ENCODE results near the gene MR1.

The MR1 gene

GRCh38 chr1:181091309-181092040, 57.7 kb downstream of the MR1 start:
- peak; percentile 17 to 39 for DNase-seq

DNA sequence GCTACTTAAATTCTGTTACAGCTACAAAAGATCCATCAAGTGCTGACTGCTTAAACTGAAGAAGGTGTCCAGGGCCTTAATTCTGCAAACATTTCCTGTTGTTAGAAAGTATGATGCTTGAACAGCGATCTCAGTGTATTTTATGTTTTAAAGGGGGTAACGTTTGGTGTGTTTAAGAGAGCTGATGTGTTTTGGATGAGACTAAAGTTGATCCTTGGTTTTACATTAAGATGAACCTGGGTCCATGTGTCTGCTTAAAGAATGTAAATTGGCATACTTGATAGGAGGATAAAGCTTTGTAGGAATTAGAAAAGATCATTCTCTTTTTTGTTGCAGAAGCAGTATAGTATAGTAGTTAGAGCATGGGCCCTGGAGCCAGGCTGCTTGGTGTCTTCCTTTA, 58.3 kb downstream of the MR1 start:
- no peak for DNase-seq

DNA sequence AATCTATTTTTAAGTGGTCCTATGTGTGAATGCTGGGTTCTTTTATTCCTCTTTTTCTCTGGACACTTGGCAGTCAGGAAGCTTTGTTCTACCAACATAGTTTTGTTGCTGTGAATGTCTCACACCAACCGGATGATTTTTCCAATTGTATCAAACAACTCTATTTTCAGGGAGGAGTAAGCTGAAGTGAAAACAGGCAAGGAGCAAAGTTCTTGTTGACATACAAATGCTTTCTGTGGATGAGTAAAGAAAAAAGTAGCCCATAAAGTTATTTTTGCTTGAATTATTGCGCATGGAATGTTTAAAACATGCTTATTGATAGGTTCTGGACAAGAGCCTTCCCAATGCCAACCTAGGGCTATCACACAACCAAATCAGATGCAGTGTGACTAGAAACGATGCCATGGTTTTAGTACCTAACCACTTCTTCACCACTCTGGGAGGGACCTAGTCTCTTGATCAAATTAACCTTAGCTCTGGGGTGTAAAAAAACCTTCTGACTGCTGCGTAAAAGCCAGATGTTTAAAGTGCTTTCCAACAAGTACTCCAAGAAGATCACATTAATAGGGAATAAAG, 59.2 kb downstream of the MR1 start:
- no peak for DNase-seq

DNA sequence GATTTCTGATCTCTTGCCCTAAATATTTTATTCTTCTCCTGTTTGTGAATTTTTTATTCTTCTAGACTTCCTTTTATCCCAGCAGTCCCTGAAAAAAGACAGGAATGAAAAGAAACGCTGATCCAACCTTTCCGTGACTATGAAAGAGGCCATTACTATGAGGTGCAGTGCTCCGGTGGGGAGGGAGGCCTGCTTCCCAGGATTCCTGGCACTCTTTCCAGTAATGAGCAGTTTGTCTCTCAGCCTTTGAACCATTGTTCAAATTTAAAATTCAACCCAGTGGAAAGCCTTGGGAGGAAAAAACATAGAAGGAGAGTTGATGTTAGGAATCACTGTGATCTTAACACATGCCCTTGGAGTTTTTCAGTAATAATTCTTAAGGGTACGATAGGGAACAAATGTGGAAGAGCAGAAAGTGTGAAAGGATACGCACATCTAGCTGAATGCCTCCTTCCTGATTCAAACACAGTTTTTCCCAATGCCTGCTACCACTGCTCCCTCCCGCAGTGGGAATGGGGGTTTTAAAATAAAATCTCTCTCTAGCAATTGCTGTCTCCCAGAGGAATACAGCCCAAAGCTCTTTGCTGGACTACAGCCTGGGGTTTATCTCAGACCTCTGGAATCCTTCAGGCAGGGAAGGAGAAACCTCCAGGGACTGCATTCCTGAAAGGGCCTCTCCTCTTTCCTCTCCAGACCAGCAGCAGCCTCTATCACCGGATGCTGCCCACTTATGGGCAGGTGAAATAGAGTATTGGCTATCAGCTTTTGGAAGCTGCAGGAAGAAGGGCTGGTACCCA, 60.8 kb downstream of the MR1 start:
- no peak for DNase-seq

DNA sequence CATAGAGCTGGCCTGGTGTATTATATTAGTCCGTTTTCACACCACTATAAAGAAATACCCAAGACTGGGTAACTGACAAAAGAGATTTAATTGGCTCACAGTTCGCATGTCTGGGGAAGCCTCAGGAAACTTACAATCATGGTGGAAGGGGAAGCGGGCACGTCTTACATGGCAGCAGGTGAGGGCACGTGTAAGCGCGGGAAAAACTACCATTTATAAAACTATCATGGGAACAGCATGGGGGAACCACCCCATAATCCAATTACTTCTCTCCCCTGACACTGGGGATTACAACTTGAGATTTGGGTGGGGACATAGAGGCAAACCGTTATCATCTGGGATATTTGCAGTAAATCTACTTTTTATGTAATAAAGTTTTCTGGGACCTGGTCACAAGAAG, 61.5 kb downstream of the MR1 start:
- DNase-seq: no peak

GRCh38 chr1:181095763-181096184, 62.0 kb downstream of the MR1 start:
- DNase-seq: no peak

DNA sequence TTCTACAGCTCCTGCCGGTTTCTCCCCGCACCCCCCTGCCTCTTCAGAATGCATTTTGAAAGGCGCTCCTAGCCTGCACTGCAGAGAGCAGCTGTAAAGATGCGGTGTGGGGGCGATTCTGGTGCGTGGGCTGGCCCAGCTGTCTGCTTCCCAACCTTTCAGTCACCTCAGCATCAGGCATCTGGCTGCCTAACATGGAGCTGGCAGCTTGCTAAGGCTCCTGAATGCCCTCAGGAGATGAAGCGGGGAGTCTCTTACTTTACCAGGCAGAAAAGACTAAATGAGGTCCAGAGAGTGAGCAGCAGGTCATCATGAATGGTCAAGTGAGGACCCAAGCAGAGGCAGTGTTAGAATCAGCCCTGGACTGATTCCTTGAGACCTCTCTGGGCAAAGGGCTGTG, 63.5 kb downstream of the MR1 start:
- DNase-seq: no peak

- no peak for DNase-seq
Measured at GRCh38 chr1:181099152-181100014, 65.6 kb downstream of the MR1 start.

- peak in 1 of 2 donors; percentile 27 for DNase-seq
Measured at GRCh38 chr1:181100015-181100905, 66.5 kb downstream of the MR1 start.

GRCh38 chr1:181100934-181101333, 67.2 kb downstream of the MR1 start:
- DNase-seq: no peak

DNA sequence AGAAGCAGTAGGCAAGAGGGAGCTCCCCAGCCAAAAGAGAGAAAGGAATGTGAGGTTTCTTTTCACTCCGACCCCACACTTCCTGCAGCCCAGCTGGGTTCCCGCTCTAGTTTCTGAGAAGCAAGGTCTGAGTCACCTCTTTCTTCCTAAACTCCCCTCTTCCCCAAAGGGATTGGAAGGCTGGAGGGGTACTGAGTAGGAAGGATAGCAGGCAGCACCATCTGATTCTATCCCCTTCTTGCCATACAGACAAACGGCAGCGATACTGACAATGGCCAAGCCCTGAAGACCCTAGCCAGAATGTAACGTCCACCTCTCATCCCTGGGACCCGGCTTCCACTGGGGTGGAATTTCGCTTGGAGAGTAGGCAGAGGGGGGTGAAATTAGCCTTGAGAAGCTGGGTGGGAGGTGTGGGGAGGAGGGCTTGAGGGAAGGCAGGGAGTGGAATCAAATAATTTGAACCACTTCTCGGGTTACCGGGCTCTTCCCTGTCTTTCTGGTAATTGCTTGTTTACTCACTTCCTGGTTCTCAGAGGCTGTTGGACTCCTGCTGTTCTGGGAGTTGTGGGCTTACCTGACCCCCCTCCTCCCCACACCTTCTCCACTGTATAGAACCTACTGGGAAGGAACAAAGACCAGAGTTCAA, 67.9 kb downstream of the MR1 start:
- DNase-seq: no peak

DNA sequence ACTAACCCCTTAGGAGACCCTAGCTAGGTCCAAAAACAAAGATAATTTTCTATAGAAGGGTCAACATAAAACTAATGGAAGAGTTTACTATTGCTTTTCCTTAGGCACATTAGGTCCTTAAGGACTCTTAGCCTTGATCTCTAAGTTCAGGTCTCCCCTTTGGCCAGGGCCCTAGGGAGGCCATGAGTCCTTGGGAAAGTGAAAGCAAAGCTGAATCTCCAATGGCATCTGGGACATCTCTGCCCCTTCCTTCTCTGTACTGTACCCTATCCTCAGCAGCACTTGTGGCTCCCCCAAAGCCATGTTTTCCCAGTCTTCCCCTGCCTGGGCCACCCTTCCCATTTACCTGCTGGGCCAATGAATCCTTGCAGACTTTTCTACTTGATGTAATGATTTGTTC, 69.1 kb downstream of the MR1 start:
- DNase-seq: no peak

GRCh38 chr1:181103399-181103798, 69.6 kb downstream of the MR1 start:
- DNase-seq: no peak

GRCh38 chr1:181104042-181104789, 70.4 kb downstream of the MR1 start:
- no peak for DNase-seq

GRCh38 chr1:181104790-181105133, 71.0 kb downstream of the MR1 start:
- no peak for DNase-seq

DNA sequence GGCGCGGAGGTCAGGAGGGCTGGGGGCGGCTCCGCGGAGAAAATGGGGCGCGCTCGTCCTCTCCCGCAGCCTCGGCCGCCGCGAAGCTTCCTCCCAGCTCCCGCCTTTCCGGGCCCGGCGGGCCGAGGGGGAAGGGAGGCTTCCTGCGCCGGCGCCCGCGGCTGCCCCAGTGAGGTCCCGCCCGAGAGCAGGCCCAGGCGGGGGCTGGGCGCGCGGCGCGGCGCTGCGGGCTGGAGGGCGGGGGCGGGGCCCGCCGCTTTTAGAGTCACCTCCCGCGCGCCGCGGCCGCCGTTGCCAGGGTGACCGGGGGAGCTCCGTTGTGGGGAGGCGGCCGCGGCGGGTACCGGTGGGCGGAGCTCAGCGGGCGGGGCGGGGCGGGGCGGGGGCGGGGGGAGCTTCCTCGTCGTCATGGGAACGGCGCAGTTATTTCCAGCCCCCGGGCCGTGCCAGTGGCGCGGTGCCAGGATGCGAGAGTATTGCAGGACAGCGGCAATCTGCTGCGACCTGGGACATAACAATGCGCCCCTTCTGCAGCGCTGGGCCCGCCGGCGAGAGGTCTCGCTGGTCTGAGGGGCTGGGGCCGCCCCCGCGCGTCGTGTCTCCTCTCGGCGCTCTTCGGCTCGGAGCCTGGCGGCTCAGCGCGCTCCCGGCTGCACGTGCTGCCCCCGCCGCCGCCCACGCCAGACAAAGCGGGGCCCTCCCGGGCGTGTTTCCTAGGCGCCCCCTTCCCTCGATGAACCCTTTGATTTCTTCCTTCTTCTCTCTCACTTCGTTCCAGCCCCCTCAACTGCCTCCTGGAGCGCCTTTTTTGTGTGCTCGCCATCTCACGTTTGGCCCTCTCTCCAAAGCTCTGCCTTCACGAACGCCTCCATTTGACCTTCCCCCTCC, 71.6 kb downstream of the MR1 start:
- DNase-seq: peak; percentile 79 to 84

DNA sequence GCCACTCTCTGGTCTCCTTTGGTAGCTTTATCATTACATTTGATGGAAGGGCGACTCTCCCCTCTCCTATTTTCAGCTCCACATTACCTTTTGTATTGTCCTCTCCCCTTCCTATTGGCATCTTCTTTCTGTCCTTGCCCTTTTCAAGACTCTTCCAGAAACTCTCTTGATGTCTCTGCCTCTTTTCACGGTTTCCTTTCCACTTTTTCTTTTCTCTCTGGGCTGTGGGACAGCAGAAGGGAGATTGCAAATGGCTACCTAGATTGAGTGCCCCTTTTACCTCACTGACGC, 72.2 kb downstream of the MR1 start:
- DNase-seq: no peak

GRCh38 chr1:181106479-181106878, 72.7 kb downstream of the MR1 start:
- DNase-seq: no peak

DNA sequence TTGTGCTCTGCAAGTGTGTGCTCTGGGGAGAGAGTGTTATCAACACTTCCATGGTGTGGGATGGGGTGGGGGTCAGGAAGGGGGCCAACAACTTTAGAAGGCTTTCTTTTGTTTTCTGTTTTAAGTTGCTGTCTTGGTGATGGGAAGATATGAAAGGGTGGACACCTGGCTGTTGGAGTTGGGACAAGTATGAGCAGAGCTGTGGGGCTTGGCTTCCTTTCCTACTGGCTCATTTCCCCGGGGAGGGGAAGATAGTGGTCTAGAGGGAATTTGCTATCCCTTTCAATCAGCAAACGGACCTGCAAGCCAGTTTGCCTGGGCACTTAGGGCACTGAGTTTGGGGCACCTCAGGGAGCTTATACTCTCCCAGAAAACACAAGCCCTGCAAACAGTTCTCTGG, 73.9 kb downstream of the MR1 start:
- DNase-seq: no peak

Measured in inflammatory macrophage (primary cell).